ENCODE results near the gene CSRP1.

DNA sequence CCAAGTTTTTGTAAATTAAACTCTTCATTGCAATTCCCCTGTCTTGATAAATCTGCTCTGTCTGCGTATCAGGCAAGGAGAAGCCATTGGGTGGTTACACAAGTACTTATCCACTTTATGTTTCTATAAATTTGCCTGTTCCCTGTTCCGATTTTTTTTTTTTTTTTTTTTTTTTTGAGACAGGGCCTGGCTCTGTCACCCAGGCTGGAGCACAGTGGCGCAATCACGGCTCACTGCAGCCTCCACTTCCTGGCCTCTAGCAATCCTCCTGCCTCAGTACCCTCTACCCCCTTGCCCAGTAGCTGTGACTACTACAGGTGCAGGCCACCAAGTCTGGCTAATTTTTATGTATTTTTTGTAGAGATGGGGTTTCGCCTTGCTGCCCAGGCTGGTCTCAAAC is 11.1 kb upstream of the CSRP1 start:
- no peak for TF ChIP-seq POLR2A (IDR thresholded peaks at IDR 0.05)
- TF ChIP-seq, protein P1, sequence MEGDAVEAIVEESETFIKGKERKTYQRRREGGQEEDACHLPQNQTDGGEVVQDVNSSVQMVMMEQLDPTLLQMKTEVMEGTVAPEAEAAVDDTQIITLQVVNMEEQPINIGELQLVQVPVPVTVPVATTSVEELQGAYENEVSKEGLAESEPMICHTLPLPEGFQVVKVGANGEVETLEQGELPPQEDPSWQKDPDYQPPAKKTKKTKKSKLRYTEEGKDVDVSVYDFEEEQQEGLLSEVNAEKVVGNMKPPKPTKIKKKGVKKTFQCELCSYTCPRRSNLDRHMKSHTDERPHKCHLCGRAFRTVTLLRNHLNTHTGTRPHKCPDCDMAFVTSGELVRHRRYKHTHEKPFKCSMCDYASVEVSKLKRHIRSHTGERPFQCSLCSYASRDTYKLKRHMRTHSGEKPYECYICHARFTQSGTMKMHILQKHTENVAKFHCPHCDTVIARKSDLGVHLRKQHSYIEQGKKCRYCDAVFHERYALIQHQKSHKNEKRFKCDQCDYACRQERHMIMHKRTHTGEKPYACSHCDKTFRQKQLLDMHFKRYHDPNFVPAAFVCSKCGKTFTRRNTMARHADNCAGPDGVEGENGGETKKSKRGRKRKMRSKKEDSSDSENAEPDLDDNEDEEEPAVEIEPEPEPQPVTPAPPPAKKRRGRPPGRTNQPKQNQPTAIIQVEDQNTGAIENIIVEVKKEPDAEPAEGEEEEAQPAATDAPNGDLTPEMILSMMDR (IDR thresholded peaks at IDR 0.05), result no peak

Data from right lobe of liver (tissue), 4 donors.